GM12864 (cell line): Measurements from ENCODE around the gene PIK3AP1.
A peak's percentile ranks its signal among the peaks of the same experiment; 100 is the strongest.

Source experiments
- DNase-seq: peaks from one replicate; pipeline ENCODE4 v3.0.0-alpha.2; 2011; ENCODE audit warnings: low read depth
- H3K4me3 ChIP-seq: 2 replicates; pipeline ENCODE4 v1.5.1; 2011; ENCODE audit warnings: mild to moderate bottlenecking, low read depth, low read length, control low read depth
- CTCF ChIP-seq: IDR thresholded peaks from 2 replicates; pipeline ENCODE4 v1.5.1; 2011; ENCODE audit warnings: low read depth, mild to moderate bottlenecking, moderate library complexity, low read length, control low read depth, inconsistent platforms; ENCODE audit errors: missing control alignments

Gene PIK3AP1

GRCh38 chr10:96596422-96597407 is 123.6 kb downstream of the PIK3AP1 start:
- no peak for TF ChIP-seq CTCF
- no peak overlapping the region for H3K4me3 ChIP-seq
- no peak for DNase-seq

- no peak overlapping the region for H3K4me3 ChIP-seq
- DNase-seq = no peak
- TF ChIP-seq CTCF = no peak
These were observed 124.6 kb downstream of the PIK3AP1 start for GRCh38 chr10:96595741-96596140.

- no peak for TF ChIP-seq CTCF
- H3K4me3 ChIP-seq = no peak overlapping the region
- no peak for DNase-seq
These were observed 128.4 kb downstream of the PIK3AP1 start for GRCh38 chr10:96591946-96592345.

- H3K4me3 ChIP-seq = no peak overlapping the region
- DNase-seq = peak; percentile 53
- TF ChIP-seq CTCF = no peak
These were observed 131.5 kb downstream of the PIK3AP1 start for GRCh38 chr10:96588616-96589419.

GRCh38 chr10:96588060-96588554 is 132.2 kb downstream of the PIK3AP1 start:
- no peak for DNase-seq
- H3K4me3 ChIP-seq = peak overlapping the region; percentile 91; the same call in 1 of the 2 replicates
- no peak for TF ChIP-seq CTCF

GRCh38 chr10:96587264-96588059 is 132.9 kb downstream of the PIK3AP1 start:
- no peak for DNase-seq
- no peak for TF ChIP-seq CTCF
- peak overlapping the region; percentile 91 for H3K4me3 ChIP-seq
